Measurements from ENCODE around the gene SERPINA3.

DNA sequence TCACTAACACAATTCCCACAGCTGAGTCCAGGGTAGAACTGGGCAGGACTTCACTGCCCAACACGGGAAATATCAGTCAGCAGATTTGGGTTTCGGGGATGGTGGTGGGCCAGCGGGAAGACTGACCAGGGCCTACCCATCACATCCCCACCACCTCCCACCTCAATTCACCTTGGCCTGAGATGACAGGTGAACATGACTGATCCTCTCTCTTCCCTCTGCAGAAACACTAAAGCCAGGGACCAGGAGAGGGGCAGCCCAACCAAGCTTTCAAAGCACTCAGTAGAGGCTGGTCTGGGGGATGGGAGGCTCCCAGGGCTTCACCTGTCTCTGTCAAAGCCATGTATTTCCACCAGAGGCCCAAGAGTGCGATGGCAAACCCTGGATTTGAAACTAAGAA, 28.6 kb upstream of the SERPINA3 start:
- TF ChIP-seq, protein P1, sequence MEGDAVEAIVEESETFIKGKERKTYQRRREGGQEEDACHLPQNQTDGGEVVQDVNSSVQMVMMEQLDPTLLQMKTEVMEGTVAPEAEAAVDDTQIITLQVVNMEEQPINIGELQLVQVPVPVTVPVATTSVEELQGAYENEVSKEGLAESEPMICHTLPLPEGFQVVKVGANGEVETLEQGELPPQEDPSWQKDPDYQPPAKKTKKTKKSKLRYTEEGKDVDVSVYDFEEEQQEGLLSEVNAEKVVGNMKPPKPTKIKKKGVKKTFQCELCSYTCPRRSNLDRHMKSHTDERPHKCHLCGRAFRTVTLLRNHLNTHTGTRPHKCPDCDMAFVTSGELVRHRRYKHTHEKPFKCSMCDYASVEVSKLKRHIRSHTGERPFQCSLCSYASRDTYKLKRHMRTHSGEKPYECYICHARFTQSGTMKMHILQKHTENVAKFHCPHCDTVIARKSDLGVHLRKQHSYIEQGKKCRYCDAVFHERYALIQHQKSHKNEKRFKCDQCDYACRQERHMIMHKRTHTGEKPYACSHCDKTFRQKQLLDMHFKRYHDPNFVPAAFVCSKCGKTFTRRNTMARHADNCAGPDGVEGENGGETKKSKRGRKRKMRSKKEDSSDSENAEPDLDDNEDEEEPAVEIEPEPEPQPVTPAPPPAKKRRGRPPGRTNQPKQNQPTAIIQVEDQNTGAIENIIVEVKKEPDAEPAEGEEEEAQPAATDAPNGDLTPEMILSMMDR (conservative IDR thresholded peaks at IDR 0.05 in 1 of 2, IDR thresholded peaks at IDR 0.05 in 1 of 2; ENCODE audit: low read depth in 1 of 2, low read length in 2 of 2): no peak
- TF ChIP-seq EZH2 (IDR thresholded peaks at IDR 0.05; ENCODE audit: low read length, missing control alignments): no peak
